ENCODE results near the gene KIRREL1. TPM values are rescaled to one million over a fixed set of nuclear protein-coding genes. Genes with fewer than 3 reads are reported as not detected.

The KIRREL1 gene
- total and polyA plus RNA-seq, 2 experiments from 2014 or later: 8.2 to 33.2 TPM

- peak; percentile 86 for TF ChIP-seq CTCF (IDR thresholded peaks at IDR 0.05; ENCODE audit: low read depth, low read length)
- Histone ChIP-seq H3K27me3 (peaks cover 7% of the 10 kb centered on the region), H3K4me1 (ENCODE audit: low read depth) (peaks cover 5% of the 10 kb centered on the region), H3K4me3 (no peak overlapping the region), H3K27ac (no peak overlapping the region), H3K36me3 (no peaks in the 10 kb centered on the region), H3K9me3 (ENCODE audit: low read depth) (no peaks in the 10 kb centered on the region)
- peak; percentile 56 to 71 for DNase-seq (ENCODE audit: low read depth in 1 of 2, low spot score in 1 of 2)
These were observed 124.6 kb downstream of the KIRREL1 start for GRCh38 chr1:158117854-158118704.

- TF ChIP-seq CTCF (IDR thresholded peaks at IDR 0.05; ENCODE audit: low read depth, low read length): no peak
- Histone ChIP-seq H3K27ac (no peak overlapping the region), H3K36me3 (no peaks in the 10 kb centered on the region), H3K4me1 (ENCODE audit: low read depth) (peaks cover 5% of the 10 kb centered on the region), H3K4me3 (no peak overlapping the region), H3K9me3 (ENCODE audit: low read depth) (no peaks in the 10 kb centered on the region), H3K27me3 (peaks cover 4% of the 10 kb centered on the region)
- no peak for DNase-seq (ENCODE audit: low read depth in 1 of 2, low spot score in 1 of 2)
These were observed 125.4 kb downstream of the KIRREL1 start for GRCh38 chr1:158118713-158119402.

GRCh38 chr1:158119976-158120653 is 126.7 kb downstream of the KIRREL1 start:
- DNase-seq (ENCODE audit: low read depth in 1 of 2, low spot score in 1 of 2): no peak
- H3K27me3 ChIP-seq: no peaks in the 10 kb centered on the region
- TF ChIP-seq CTCF (IDR thresholded peaks at IDR 0.05; ENCODE audit: low read depth, low read length): no peak
- no peak overlapping the region for H3K4me3 ChIP-seq
- H3K9me3 ChIP-seq (ENCODE audit: low read depth): no peaks in the 10 kb centered on the region
- no peak overlapping the region for H3K27ac ChIP-seq
- peaks cover 5% of the 10 kb centered on the region for H3K4me1 ChIP-seq (ENCODE audit: low read depth)
- H3K36me3 ChIP-seq: no peaks in the 10 kb centered on the region

GRCh38 chr1:158121604-158122254 is 128.3 kb downstream of the KIRREL1 start:
- Histone ChIP-seq H3K4me3 (no peak overlapping the region), H3K4me1 (ENCODE audit: low read depth) (peaks cover 5% of the 10 kb centered on the region), H3K36me3 (no peaks in the 10 kb centered on the region), H3K27me3 (no peaks in the 10 kb centered on the region), H3K27ac (no peak overlapping the region), H3K9me3 (ENCODE audit: low read depth) (no peaks in the 10 kb centered on the region)
- TF ChIP-seq CTCF (IDR thresholded peaks at IDR 0.05; ENCODE audit: low read depth, low read length): peak; percentile 56
- peak; percentile 52 to 65 for DNase-seq (ENCODE audit: low read depth in 1 of 2, low spot score in 1 of 2)

GRCh38 chr1:158122833-158123388 is 129.5 kb downstream of the KIRREL1 start:
- Histone ChIP-seq H3K4me1 (ENCODE audit: low read depth) (peaks cover 5% of the 10 kb centered on the region), H3K4me3 (no peak overlapping the region), H3K9me3 (ENCODE audit: low read depth) (no peaks in the 10 kb centered on the region), H3K27ac (no peak overlapping the region), H3K36me3 (no peaks in the 10 kb centered on the region), H3K27me3 (no peaks in the 10 kb centered on the region)
- no peak for DNase-seq (ENCODE audit: low read depth in 1 of 2, low spot score in 1 of 2)
- no peak for TF ChIP-seq CTCF (IDR thresholded peaks at IDR 0.05; ENCODE audit: low read depth, low read length)

Measured in cardiac muscle cell (in vitro differentiated cells and primary cell).